ENCODE measurements around the gene STIP1. TPM values are rescaled to one million over a fixed set of nuclear protein-coding genes. Genes with fewer than 3 reads are reported as not detected.

STIP1 gene
- total and polyA plus RNA-seq, 2 of the 4 experiments (the other 2 are of a cell fraction): 201 to 489 TPM

GRCh38 chr11:64148226-64148916, 37.6 kb upstream of the STIP1 start:
- peaks cover 3 to 9% of the 10 kb centered on the region in 2 experiments; a peak in 3 of 4 replicates for H3K79me1 ChIP-seq (ENCODE audit: low read depth in 1 of 2, low read length in 2 of 2)
- DNase-seq (peak; percentile 66), ATAC-seq (ENCODE audit: low read depth) (peak; percentile 80)
- no peak overlapping the region for H3K4ac ChIP-seq (ENCODE audit: low read depth, low read length)
- no peaks in the 10 kb centered on the region for H3K9me3 ChIP-seq (ENCODE audit: control insufficient read depth, insufficient read depth, low read length)
- no peaks in the 10 kb centered on the region; the same call in 1 of the 2 replicates for H3K4me1 ChIP-seq (ENCODE audit: control insufficient read depth, insufficient read depth, low read length)
- no TSS peak for BruUV-seq (replicated peaks)
- H2BK5ac ChIP-seq (ENCODE audit: low read depth, low read length, poor library complexity, severe bottlenecking): no peak overlapping the region
- H3K56ac ChIP-seq (ENCODE audit: extremely low read depth, insufficient read depth, low read length): no peak overlapping the region
- 11% methylated on average over 2 of the region's 19 CpGs; no CpG with 5 or more reads in 1 of the 2 experiments for WGBS, 2 experiments (ENCODE audit: extremely low coverage in 2 of 2, insufficient read length in 1 of 2)
- POLR2A ChIA-PET (ENCODE audit: unreplicated experiment): no interaction called here
- peak overlapping the region; percentile 51 for H2AK9ac ChIP-seq (replicated peaks; ENCODE audit: low read depth, low read length, poor library complexity)
- H3K14ac ChIP-seq (replicated peaks; ENCODE audit: low read depth, low read length): no peak overlapping the region; the same call in 1 of the 2 replicates
- dilution Hi-C loops (cut with HindIII; ENCODE audit: low sequenced_read_pairs, unreplicated experiment): no loop called here
- peak overlapping the region; percentile 61 for H2AK5ac ChIP-seq (ENCODE audit: low read depth, low read length)
- intact Hi-C loops (cut with micrococcal nuclease): loop anchor here (1.0 kb wide), 4 partner anchors 108 to 311 kb away; no protein-coding TSS in a partner anchor
- peak overlapping the region; percentile 4 for H2AFZ ChIP-seq (replicated peaks; ENCODE audit: low read length, poor library complexity)
- H4K8ac ChIP-seq (ENCODE audit: low read depth in 2 of 2, low read length in 2 of 2): peak overlapping the region in 1 of 2 experiments; percentile 11; a peak in 1 of 4 replicates
- H3K23ac ChIP-seq (ENCODE audit: low read depth, low read length): no peak overlapping the region
- no peak overlapping the region for H2BK15ac ChIP-seq (ENCODE audit: low read depth, low read length)
- no peaks in the 10 kb centered on the region for H3K36me3 ChIP-seq (ENCODE audit: control insufficient read depth, insufficient read depth, low read length)
- no peak overlapping the region; the same call in 1 of the 2 replicates for H3K9ac ChIP-seq (ENCODE audit: low read depth, low read length)
- no peak overlapping the region for H3K18ac ChIP-seq (ENCODE audit: low read depth, low read length)
- no peak overlapping the region for H3K27ac ChIP-seq (ENCODE audit: insufficient read depth, low read length)
- H4K5ac ChIP-seq (ENCODE audit: low read depth, low read length): no peak overlapping the region
- H2BK20ac ChIP-seq (ENCODE audit: low read depth, low read length): no peak overlapping the region; the same call in 1 of the 2 replicates
- CTCF ChIA-PET: interaction anchor here (0.8 to 1.2 kb wide), 4 partner anchors 141 to 147 kb away, joined by 3 to 4 read pairs (median 4); no protein-coding TSS in a partner anchor
- H3K9me1 ChIP-seq (ENCODE audit: insufficient read depth, low read length): no peaks in the 10 kb centered on the region
- no peak overlapping the region for H3K4me3 ChIP-seq (ENCODE audit: insufficient read depth, low read depth, low read length)
- H4K20me1 ChIP-seq (ENCODE audit: insufficient read depth, low read length): peaks cover 8% of the 10 kb centered on the region; the same call in 1 of the 2 replicates
- H3K4me2 ChIP-seq (ENCODE audit: low read depth, low read length): peak overlapping the region; percentile 56; the same call in 1 of the 2 replicates
- no peaks in the 10 kb centered on the region for H3K27me3 ChIP-seq (ENCODE audit: control insufficient read depth, insufficient read depth, low read length)
- in situ Hi-C loops (cut with MboI; ENCODE audit: low sequenced_read_pairs): loop anchor here (5.0 kb wide), 2 partner anchors 156 to 311 kb away; partner anchors contain the start of gene MARK2
- no peak for TF ChIP-seq ELK1 (IDR thresholded peaks at IDR 0.05; ENCODE audit: borderline replicate concordance, low read depth, low read length)
- peak; percentile 98 for TF ChIP-seq RAD21 (IDR thresholded peaks at IDR 0.05; ENCODE audit: low read length)
- peak; percentile 46; the same call in 1 of the 2 replicates for TF ChIP-seq POLR2A (IDR thresholded peaks at IDR 0.05; ENCODE audit: low read depth, low read length)
- peak; percentile 98 for TF ChIP-seq CTCF (conservative IDR thresholded peaks at IDR 0.05; ENCODE audit: low read depth, low read length)
- peak; percentile 98 for TF ChIP-seq SMC3 (IDR thresholded peaks at IDR 0.05; ENCODE audit: low read depth, low read length)
- peak; percentile 18; the same call in 1 of the 2 replicates for TF ChIP-seq MAZ (IDR thresholded peaks at IDR 0.05; ENCODE audit: borderline replicate concordance, low read depth, low read length)
- no peak for TF ChIP-seq USF2 (IDR thresholded peaks at IDR 0.05; ENCODE audit: low read depth, low read length)
- TF ChIP-seq FOS (IDR thresholded peaks at IDR 0.05; ENCODE audit: low read depth, low read length): no peak
- peak overlapping the region; percentile 17; the same call in 1 of the 2 replicates for H4K91ac ChIP-seq (ENCODE audit: insufficient read depth, low read depth, low read length)
- H2BK120ac ChIP-seq (ENCODE audit: low read depth, low read length): no peak overlapping the region
